Measurements from ENCODE around the gene SERPINB10. TPM values are rescaled to one million over a fixed set of nuclear protein-coding genes. Genes with fewer than 3 reads are reported as not detected.

The SERPINB10 gene
- total RNA-seq, 1 donor from 2014 or later, result not detected

- DNase-seq, result no peak
- intact Hi-C loops (cut with DNase I), result no loop called here
- ATAC-seq, result no peak
Observed at GRCh38 chr18:63947051-63947790, 39.5 kb downstream of the SERPINB10 start.

DNA sequence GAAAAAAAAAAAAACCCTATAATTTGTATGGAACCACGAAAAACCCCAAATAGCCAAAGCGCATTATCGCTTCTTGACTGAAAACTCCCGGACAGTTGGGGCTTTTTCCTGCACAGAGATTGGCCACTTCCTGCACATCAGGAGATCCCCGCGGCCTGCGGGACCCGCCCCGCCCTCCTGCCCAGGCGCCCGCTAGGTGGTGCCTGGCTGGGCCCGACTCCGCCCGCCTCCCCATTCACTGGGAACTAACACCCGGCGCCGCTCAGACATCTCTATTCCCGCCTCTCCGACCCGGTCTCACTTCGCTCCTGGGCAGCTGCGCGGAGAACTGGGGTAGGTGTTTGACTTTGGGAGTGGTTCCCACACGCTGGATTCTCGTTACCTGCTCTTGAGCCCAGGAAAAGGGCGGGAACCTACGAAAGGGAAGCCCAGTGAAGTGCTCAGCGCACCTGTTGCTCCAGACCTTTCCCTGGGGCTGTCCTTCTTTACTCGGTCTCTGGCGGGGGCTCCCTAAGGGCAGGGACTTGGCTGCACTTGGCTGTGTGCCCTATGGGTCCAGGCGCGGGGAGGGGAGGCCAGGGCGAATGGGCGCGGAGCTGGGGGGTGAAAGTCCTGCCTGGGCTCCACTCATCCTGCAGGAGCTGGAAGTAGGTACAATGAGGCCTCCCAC lies 41.4 kb downstream of the SERPINB10 start, which contains the start of gene HMSD:
HMSD (plus strand) TSS at position 234 of the 670 bp plus-strand sequence. CDS start 4,155 bp downstream, outside the sequence.
- intact Hi-C loops (cut with DNase I), result no loop called here
- Histone ChIP-seq H3K4me1 (peaks cover 9% of the 10 kb centered on the region), H3K36me3 (no peaks in the 10 kb centered on the region), H3K27ac (no peak within 1 kb of the TSS), H3K9me3 (no peaks in the 10 kb centered on the region), H3K27me3 (ENCODE audit: low read depth) (no peaks in the 10 kb centered on the region), H3K4me3 (peak within 1 kb of the TSS; percentile 36)
- TF ChIP-seq, protein P1, sequence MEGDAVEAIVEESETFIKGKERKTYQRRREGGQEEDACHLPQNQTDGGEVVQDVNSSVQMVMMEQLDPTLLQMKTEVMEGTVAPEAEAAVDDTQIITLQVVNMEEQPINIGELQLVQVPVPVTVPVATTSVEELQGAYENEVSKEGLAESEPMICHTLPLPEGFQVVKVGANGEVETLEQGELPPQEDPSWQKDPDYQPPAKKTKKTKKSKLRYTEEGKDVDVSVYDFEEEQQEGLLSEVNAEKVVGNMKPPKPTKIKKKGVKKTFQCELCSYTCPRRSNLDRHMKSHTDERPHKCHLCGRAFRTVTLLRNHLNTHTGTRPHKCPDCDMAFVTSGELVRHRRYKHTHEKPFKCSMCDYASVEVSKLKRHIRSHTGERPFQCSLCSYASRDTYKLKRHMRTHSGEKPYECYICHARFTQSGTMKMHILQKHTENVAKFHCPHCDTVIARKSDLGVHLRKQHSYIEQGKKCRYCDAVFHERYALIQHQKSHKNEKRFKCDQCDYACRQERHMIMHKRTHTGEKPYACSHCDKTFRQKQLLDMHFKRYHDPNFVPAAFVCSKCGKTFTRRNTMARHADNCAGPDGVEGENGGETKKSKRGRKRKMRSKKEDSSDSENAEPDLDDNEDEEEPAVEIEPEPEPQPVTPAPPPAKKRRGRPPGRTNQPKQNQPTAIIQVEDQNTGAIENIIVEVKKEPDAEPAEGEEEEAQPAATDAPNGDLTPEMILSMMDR (IDR thresholded peaks at IDR 0.05), result peak; percentile 38
- ATAC-seq, result peak; percentile 98 to 99
- DNase-seq, result peak; percentile 80

More at GRCh38 chr18:63947051-63947790, 39.5 kb downstream of the SERPINB10 start:
- Histone ChIP-seq H3K4me1 (peaks cover 9% of the 10 kb centered on the region), H3K9me3 (no peaks in the 10 kb centered on the region), H3K36me3 (no peaks in the 10 kb centered on the region), H3K27me3 (ENCODE audit: low read depth) (no peaks in the 10 kb centered on the region), H3K27ac (no peak overlapping the region), H3K4me3 (no peak overlapping the region)
- TF ChIP-seq, protein P1 (IDR thresholded peaks at IDR 0.05), result no peak

- Histone ChIP-seq H3K36me3 (no peaks in the 10 kb centered on the region), H3K4me3 (no peak overlapping the region), H3K4me1 (peaks cover 9% of the 10 kb centered on the region), H3K27ac (no peak overlapping the region), H3K27me3 (ENCODE audit: low read depth) (peaks cover 8% of the 10 kb centered on the region), H3K9me3 (no peaks in the 10 kb centered on the region)
- ATAC-seq (no peak), DNase-seq (no peak)
- intact Hi-C loops (cut with DNase I), result no loop called here
- TF ChIP-seq, protein P1 (IDR thresholded peaks at IDR 0.05), result no peak
Observed at GRCh38 chr18:63951302-63951705, 43.5 kb downstream of the SERPINB10 start.

- Histone ChIP-seq H3K27me3 (ENCODE audit: low read depth) (peaks cover 8% of the 10 kb centered on the region), H3K4me3 (no peak overlapping the region), H3K4me1 (peaks cover 7% of the 10 kb centered on the region), H3K9me3 (no peaks in the 10 kb centered on the region), H3K27ac (no peak overlapping the region), H3K36me3 (no peaks in the 10 kb centered on the region)
- DNase-seq, result no peak
- ATAC-seq, result no peak
- intact Hi-C loops (cut with DNase I), result no loop called here
- TF ChIP-seq, protein P1 (IDR thresholded peaks at IDR 0.05), result no peak
Observed at GRCh38 chr18:63953811-63954210, 46.1 kb downstream of the SERPINB10 start.

- TF ChIP-seq, protein P1 (IDR thresholded peaks at IDR 0.05), result no peak
Observed at GRCh38 chr18:63956755-63957154, 49.0 kb downstream of the SERPINB10 start.

More at GRCh38 chr18:63956755-63957154, 49.0 kb downstream of the SERPINB10 start:
- Histone ChIP-seq H3K9me3 (no peaks in the 10 kb centered on the region), H3K4me3 (no peak overlapping the region), H3K36me3 (no peaks in the 10 kb centered on the region), H3K27me3 (ENCODE audit: low read depth) (peaks cover 8% of the 10 kb centered on the region), H3K4me1 (no peaks in the 10 kb centered on the region), H3K27ac (no peak overlapping the region)
- no peak for ATAC-seq
- no peak for DNase-seq
- intact Hi-C loops (cut with DNase I), result no loop called here
